ENCODE data around the gene KIRREL3. TPM values are rescaled to one million over a fixed set of nuclear protein-coding genes. Genes with fewer than 3 reads are reported as not detected.

KIRREL3 gene
- total and polyA plus RNA-seq, 8 donors: 0.06 to 1.1 (median 0.26) TPM; not detected in 2

DNA sequence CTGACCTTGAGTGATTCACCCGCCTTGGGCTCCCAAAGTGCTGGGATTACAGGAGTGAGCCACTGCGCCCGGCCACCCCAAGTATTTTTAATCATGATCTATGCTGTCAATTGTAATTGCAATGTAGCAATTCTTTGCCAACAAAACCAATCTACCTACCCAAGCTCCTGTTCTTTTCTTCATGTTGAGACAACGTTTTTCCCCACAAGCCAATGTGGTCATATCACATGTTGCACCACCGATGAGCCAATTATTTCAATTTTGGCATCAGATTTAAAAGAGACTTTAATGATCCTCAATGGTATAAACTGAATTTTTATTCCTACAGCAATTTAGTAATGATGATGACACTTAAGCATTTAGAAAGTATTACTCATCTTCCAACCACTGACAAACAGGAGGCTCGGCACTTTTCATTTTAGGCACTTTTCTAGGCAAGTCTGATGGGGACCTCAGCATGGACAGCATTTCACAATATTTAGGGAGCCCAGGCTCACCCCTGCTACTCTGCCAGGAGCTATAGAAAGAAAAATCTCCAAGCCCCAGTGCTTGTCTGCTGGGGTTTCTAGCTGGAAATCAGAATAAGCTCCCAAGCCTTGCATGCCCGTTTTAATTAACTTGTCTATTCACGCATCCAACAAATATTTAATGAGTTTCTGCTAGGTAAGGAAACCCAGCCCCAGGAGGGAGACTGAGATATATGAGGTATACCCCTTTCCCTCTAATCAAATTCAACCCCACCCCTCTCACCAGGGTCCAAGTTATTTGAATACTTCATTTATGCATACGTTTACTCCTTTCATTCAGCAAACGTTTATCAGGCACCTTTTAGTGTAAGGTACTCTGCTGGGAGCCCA, 353.6 kb downstream of the KIRREL3 start:
- intact Hi-C loops (cut with DNase I): no loop called here
- no peaks in the 10 kb centered on the region for H3K27me3 ChIP-seq
- no peaks in the 10 kb centered on the region for H3K9me3 ChIP-seq
- H3K36me3 ChIP-seq: no peaks in the 10 kb centered on the region
- 68 to 76% methylated on average over 10 of the region's 10 CpGs for WGBS, 2 donors
- TF ChIP-seq CTCF (IDR thresholded peaks at IDR 0.05): no peak
- no peak for DNase-seq
- no peak overlapping the region for H3K27ac ChIP-seq
- ATAC-seq: no peak
- no peak overlapping the region for H3K4me3 ChIP-seq
- no peaks in the 10 kb centered on the region for H3K4me1 ChIP-seq
- no peak for FAIRE-seq

- H3K27ac ChIP-seq: no peak overlapping the region
- DNase-seq: no peak
- no peaks in the 10 kb centered on the region for H3K9me3 ChIP-seq
- intact Hi-C loops (cut with DNase I): no loop called here
- ATAC-seq: no peak
- no peak for TF ChIP-seq CTCF (IDR thresholded peaks at IDR 0.05)
- WGBS, 2 donors: 79 to 85% methylated on average over 7 of the region's 7 CpGs
- H3K36me3 ChIP-seq: no peaks in the 10 kb centered on the region
- H3K4me3 ChIP-seq: no peak overlapping the region
- no peaks in the 10 kb centered on the region for H3K4me1 ChIP-seq
- FAIRE-seq: no peak
- H3K27me3 ChIP-seq: no peaks in the 10 kb centered on the region
These were observed 355.4 kb downstream of the KIRREL3 start for GRCh38 chr11:126645186-126645585.

DNA sequence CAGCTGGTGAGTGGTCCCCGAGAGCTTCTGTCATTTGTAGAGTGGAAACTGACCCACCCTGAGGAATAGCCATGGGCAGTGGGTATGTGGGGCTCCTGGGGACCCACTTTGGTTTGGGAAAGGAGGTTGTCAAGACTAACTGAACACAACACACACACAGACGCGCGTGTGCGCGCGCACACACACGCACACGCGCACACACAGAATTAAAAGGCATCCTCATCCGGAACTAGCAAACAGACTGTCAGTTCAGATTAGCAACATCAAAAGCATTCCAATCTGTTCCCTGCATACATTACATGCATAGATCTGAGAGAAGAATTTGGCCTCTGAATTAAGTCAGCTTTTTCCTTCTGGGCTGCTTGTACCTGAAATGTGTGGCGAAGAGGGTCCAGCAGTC, 360.4 kb downstream of the KIRREL3 start:
- H3K4me3 ChIP-seq: no peak overlapping the region
- H3K9me3 ChIP-seq: no peaks in the 10 kb centered on the region
- no peaks in the 10 kb centered on the region for H3K27me3 ChIP-seq
- FAIRE-seq (no peak), DNase-seq (no peak), ATAC-seq (no peak)
- no peaks in the 10 kb centered on the region for H3K36me3 ChIP-seq
- WGBS, 2 donors: 77 to 81% methylated on average over 12 of the region's 12 CpGs
- no peak for TF ChIP-seq CTCF (IDR thresholded peaks at IDR 0.05)
- H3K27ac ChIP-seq: no peak overlapping the region
- H3K4me1 ChIP-seq: no peaks in the 10 kb centered on the region
- intact Hi-C loops (cut with DNase I): no loop called here

DNA sequence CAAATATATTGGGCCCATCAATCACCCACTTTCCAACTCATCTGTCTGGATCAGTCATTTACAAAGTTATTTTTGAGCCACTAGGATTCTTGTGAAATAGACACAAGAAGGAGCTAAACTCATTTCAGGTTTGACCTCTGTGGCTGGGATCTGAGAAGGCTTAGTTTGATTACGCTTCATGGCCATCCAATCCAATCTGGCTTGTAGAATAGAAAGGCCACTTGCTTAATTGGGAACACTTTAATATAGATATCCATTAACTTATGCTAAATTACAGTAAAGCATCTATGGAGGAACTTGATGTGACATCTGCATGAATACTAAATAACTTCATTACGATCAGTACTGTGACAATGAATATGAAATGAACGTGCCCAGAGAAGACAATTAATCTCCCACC, 360.9 kb downstream of the KIRREL3 start:
- H3K27me3 ChIP-seq: no peaks in the 10 kb centered on the region
- DNase-seq (no peak), ATAC-seq (no peak), FAIRE-seq (no peak)
- intact Hi-C loops (cut with DNase I): no loop called here
- H3K9me3 ChIP-seq: no peaks in the 10 kb centered on the region
- no peak overlapping the region for H3K4me3 ChIP-seq
- 91 to 94% methylated on average over 3 of the region's 3 CpGs for WGBS, 2 donors
- no peak for TF ChIP-seq CTCF (IDR thresholded peaks at IDR 0.05)
- H3K36me3 ChIP-seq: no peaks in the 10 kb centered on the region
- H3K4me1 ChIP-seq: no peaks in the 10 kb centered on the region
- H3K27ac ChIP-seq: no peak overlapping the region

DNA sequence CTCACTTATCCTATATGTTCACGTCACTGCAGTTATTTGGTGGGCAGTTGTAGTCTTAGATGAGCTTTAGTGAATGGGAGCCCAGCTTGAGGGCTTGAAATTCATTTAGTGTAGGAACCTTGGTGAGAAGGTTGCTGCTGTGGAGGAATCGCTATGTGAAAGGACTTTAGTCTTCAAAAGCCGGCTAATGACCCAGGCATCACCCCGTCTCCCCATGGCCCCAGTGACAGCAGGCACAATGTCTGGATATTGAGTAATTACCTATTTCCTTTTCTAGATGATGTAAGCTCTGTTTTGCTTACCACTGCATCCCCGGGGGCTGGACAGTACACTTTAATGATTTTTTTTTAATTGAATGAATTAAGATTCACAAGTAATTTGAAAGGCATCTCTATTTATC, 361.9 kb downstream of the KIRREL3 start:
- no peaks in the 10 kb centered on the region for H3K27me3 ChIP-seq
- DNase-seq (no peak), FAIRE-seq (no peak), ATAC-seq (no peak)
- intact Hi-C loops (cut with DNase I): no loop called here
- H3K4me3 ChIP-seq: no peak overlapping the region
- H3K36me3 ChIP-seq: no peaks in the 10 kb centered on the region
- WGBS, 2 donors: 66 to 71% methylated on average over 5 of the region's 5 CpGs
- no peaks in the 10 kb centered on the region for H3K4me1 ChIP-seq
- no peak for TF ChIP-seq CTCF (IDR thresholded peaks at IDR 0.05)
- H3K27ac ChIP-seq: no peak overlapping the region
- no peaks in the 10 kb centered on the region for H3K9me3 ChIP-seq

All from pancreas (tissue), 10 donors.